Measurements from ENCODE around the gene MAFF. TPM values are rescaled to one million over a fixed set of nuclear protein-coding genes. Genes with fewer than 3 reads are reported as not detected.
A peak's percentile ranks its signal among the peaks of the same experiment; 100 is the strongest.

The MAFF gene
- total RNA-seq, 1 donor from 2014 or later, result 1.8 TPM

DNA sequence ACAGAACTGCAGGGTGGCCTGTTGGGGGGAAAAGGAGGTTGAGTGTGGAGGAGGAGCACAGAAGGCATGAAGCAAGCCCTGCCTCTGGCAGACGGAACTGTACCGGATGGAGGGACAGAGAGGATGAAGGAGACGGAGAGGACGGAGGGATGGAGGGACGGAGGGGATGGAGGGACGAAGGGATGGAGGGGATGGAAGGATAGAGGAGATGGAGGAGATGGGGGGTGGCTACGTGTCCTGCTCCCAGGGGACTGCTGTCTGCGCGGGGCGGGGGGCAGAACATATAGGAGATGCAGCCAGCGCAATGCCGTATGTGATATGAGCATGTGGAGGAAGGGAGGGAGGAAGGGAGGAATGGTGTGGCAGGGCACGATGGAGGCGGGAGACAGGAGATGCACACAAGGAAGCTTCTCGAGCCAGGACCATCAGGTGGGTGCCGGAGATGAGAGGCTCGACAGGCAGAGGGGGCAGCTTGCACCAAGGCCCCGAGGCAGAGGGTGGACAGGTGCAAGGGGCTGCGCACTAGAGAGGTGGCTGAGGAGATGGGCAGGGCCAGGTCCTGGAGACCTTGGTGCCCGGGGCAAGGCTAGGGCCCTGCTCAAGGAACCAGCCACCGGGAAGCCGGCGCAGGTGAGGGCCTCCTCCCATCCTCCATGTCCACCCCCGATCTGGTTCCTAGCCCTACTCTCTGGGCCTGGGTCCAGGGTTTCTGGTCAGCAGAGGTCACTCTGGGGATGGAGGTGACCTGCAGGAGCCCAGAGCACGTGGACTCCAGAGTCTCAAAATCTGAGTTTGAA is 25.3 kb downstream of the MAFF start:
- H3K4me3 Mint-ChIP-seq (ENCODE audit: unreplicated experiment), result no peak overlapping the region
- TF ChIP-seq, protein P1, sequence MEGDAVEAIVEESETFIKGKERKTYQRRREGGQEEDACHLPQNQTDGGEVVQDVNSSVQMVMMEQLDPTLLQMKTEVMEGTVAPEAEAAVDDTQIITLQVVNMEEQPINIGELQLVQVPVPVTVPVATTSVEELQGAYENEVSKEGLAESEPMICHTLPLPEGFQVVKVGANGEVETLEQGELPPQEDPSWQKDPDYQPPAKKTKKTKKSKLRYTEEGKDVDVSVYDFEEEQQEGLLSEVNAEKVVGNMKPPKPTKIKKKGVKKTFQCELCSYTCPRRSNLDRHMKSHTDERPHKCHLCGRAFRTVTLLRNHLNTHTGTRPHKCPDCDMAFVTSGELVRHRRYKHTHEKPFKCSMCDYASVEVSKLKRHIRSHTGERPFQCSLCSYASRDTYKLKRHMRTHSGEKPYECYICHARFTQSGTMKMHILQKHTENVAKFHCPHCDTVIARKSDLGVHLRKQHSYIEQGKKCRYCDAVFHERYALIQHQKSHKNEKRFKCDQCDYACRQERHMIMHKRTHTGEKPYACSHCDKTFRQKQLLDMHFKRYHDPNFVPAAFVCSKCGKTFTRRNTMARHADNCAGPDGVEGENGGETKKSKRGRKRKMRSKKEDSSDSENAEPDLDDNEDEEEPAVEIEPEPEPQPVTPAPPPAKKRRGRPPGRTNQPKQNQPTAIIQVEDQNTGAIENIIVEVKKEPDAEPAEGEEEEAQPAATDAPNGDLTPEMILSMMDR (IDR thresholded peaks at IDR 0.05; ENCODE audit: partially characterized antibody, unreplicated experiment), result no peak
- peaks cover 6% of the 10 kb centered on the region for H3K27me3 Mint-ChIP-seq (ENCODE audit: unreplicated experiment)
- no peaks in the 10 kb centered on the region for H3K9me3 Mint-ChIP-seq (ENCODE audit: unreplicated experiment)
- H3K27ac Mint-ChIP-seq (ENCODE audit: unreplicated experiment), result no peak overlapping the region
- no peaks in the 10 kb centered on the region for H3K36me3 Mint-ChIP-seq (ENCODE audit: unreplicated experiment)
- no peak for DNase-seq
- peaks cover 13% of the 10 kb centered on the region for H3K4me1 Mint-ChIP-seq (ENCODE audit: low read depth, unreplicated experiment)

DNA sequence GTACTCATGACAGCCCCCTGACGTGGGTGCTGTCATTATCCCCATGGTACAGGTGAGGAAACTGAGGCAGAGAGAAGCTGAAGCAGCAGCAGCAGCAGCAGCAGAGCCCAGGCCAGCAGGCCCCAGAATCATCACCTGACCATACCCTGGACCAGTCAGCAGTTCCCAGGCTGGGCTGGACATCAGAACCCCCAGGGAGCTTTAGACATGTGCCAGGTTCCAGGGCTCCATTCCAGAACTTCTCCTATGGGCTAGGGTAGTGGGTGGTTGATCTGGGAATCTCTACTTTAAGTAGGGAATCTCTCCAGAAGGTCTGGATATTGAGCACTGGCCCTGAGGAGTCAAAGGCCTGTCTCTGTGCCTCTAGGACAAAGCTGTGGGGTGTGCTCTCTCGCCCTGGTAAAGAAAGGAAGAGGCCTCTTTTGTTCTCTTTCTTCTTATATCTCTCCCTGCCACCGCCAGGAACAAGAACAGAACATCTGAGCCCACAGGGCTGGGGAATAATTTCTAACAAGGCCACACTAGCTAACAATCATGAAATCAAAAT is 26.6 kb downstream of the MAFF start:
- no peak for DNase-seq
- H3K27ac Mint-ChIP-seq (ENCODE audit: unreplicated experiment), result peak overlapping the region; percentile 33
- peaks cover 8% of the 10 kb centered on the region for H3K4me1 Mint-ChIP-seq (ENCODE audit: low read depth, unreplicated experiment)
- TF ChIP-seq, protein P1 (IDR thresholded peaks at IDR 0.05; ENCODE audit: partially characterized antibody, unreplicated experiment), result no peak
- H3K4me3 Mint-ChIP-seq (ENCODE audit: unreplicated experiment), result no peak overlapping the region
- H3K36me3 Mint-ChIP-seq (ENCODE audit: unreplicated experiment), result no peaks in the 10 kb centered on the region
- peaks cover under 1% of the 10 kb centered on the region for H3K9me3 Mint-ChIP-seq (ENCODE audit: unreplicated experiment)
- peaks cover 3% of the 10 kb centered on the region for H3K27me3 Mint-ChIP-seq (ENCODE audit: unreplicated experiment)

DNA sequence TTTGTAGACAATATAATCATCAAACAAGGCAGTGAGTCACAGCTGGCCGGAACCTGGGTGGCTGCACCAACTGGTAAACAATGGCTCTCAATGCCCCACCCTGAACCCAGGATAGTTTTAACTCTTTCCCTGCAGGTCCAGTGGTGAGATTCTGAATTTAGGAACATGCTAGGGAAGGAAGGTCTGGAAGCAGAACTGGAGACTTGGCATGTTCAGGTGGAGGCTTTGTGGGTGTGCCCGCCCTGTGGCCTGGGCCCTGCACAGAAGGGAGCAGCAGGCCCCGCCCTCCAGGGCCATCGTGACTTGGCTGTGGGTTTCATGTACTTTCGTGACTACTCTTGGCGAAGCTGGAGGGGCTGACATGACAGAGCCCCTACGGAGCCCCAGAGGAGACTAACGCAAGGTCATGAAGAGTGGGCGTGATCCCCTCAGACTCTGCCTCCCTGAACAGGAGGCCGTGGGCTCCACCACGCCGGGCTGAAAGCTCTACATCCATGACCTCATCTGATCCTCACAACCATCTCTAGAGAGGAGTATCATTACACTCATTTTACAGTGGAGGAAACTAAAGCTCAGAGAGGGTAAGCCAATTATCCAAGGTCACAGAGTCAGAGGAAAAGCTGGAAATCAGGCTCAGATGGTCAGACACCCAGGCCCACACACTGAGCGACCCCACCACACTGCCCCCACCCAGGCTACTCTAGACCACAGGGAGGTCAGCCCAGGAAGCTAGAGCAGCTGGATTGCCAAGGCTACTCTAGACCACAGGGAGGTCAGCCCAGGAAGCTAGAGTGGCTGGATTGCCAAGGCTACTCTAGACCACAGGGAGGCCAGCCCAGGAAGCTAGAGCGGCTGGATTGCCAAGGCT is 27.3 kb downstream of the MAFF start:
- Mint-ChIP-seq H3K27ac (ENCODE audit: unreplicated experiment) (peak overlapping the region; percentile 33), H3K4me3 (ENCODE audit: unreplicated experiment) (no peak overlapping the region), H3K36me3 (ENCODE audit: unreplicated experiment) (no peaks in the 10 kb centered on the region), H3K9me3 (ENCODE audit: unreplicated experiment) (peaks cover 2% of the 10 kb centered on the region), H3K27me3 (ENCODE audit: unreplicated experiment) (peaks cover 3% of the 10 kb centered on the region), H3K4me1 (ENCODE audit: low read depth, unreplicated experiment) (peaks cover 5% of the 10 kb centered on the region)
- TF ChIP-seq, protein P1 (IDR thresholded peaks at IDR 0.05; ENCODE audit: partially characterized antibody, unreplicated experiment), result no peak
- no peak for DNase-seq

DNA sequence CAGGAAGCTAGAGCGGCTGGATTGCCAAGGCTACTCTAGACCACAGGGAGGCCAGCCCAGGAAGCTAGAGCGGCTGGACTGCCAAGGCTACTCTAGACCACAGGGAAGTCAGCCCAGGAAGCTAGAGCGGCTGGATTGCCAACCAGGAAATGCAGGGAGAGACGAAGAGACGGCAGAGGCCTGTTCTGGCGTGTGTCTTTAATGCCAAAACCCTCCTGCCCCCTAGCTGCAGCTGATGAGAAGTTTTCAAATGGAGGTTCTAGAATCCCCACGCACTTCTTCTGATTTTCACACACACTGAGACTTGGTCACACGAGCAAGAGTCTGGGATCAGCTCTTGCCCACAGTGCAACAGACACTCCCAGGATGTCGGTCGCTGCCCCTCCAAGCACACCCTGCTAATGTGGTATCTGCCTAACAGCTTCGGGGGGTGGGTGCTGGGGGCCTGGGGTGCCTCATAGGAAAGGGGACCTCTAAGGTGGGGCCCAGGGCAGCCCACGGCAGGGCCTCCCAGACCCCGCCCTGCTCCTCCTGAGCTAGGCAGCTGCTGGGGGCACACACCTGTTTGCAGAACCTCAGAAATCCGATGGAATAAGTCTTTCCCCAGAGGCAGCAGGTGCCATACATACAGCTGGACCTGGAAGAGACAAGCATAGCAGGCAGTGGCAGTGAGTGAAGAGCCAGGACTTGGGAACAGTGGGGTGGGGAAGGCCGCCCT is 28.5 kb downstream of the MAFF start:
- Mint-ChIP-seq H3K4me3 (ENCODE audit: unreplicated experiment) (no peak overlapping the region), H3K36me3 (ENCODE audit: unreplicated experiment) (no peaks in the 10 kb centered on the region), H3K4me1 (ENCODE audit: low read depth, unreplicated experiment) (peaks cover 7% of the 10 kb centered on the region), H3K27ac (ENCODE audit: unreplicated experiment) (no peak overlapping the region), H3K9me3 (ENCODE audit: unreplicated experiment) (peaks cover 4% of the 10 kb centered on the region), H3K27me3 (ENCODE audit: unreplicated experiment) (peaks cover 3% of the 10 kb centered on the region)
- TF ChIP-seq, protein P1 (IDR thresholded peaks at IDR 0.05; ENCODE audit: partially characterized antibody, unreplicated experiment), result no peak
- DNase-seq, result no peak

All from glutamatergic neuron (in vitro differentiated cells).